Inflammatory macrophage (primary cell): Measurements from ENCODE around the gene CEP126.
A peak's percentile ranks its signal among the peaks of the same experiment; 100 is the strongest.
"Not testable (repeated sequence)": the region's sequence is repeated elsewhere in the genome, so short reads cannot be mapped to it uniquely, and the experiment has no call there.

Source experiments
- DNase-seq, 2 donors: peaks; one replicate each; pipeline ENCODE4 v3.0.0-alpha.2; 2020 to 2022

CEP126 gene

DNA sequence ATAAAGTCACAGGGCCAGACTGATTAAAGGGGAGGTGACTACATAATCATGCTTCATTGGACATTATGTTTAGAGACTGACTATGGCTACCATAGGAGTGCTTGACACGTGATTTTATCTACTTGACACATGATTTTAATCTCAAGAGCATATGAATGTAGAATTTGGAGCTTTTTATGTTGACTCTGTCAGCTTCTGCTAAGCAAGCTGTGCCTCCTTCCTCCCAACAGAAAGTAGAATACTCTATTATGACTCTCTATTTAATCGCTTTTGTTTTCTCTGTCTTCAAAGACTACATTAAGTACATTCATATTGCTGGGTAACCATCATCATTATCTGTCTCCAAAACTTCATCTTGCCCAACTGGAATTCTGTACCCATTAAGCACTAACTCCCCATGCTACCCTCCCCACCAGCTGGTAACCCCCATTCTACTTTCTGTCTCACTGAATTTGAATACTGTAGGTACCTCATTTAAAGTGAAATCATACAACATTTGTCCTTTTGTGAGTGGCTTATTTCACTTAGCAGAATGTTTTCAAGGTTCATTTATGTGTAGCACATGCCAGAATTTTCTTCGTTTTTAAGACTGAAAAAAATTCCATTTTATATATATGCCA, 26.2 kb downstream of the CEP126 start:
- DNase-seq: no peak

DNA sequence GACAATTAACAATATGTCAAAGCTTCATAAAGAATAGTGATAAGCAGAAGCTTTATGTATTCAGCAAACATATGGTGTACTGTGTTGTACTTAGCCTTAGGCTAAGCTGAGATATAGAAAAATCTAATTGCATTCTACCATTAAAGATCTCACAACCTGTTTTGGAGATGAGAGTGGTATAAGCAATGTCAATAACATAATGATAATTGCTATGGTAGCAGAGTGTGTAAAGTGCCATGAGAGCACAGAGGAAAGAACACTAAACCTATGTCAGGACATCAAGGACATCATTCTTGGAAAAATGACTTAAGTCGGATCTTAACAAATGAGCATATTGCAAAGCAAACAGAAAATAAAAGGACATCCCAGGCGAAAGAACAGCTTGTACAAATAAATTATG, 30.1 kb downstream of the CEP126 start:
- no peak for DNase-seq

DNA sequence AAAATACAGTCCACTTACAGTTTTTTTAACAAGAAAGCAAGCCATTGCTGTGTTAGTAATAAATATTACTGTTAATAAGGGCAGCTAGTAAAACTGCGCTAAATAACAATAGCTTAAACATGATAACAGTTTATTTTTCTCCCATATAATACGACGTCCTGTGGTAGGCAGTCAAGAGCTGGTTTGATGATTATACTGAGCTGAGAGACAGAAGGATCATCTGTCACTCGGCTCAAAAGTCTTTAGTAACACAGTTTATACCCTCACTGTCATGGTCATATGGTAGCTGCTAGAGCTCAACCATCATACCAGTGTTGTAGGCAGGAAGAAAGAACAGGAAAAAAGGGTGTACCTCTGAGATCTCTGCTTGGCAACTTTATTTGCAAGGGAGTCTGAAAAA, 30.6 kb downstream of the CEP126 start:
- no peak for DNase-seq

DNA sequence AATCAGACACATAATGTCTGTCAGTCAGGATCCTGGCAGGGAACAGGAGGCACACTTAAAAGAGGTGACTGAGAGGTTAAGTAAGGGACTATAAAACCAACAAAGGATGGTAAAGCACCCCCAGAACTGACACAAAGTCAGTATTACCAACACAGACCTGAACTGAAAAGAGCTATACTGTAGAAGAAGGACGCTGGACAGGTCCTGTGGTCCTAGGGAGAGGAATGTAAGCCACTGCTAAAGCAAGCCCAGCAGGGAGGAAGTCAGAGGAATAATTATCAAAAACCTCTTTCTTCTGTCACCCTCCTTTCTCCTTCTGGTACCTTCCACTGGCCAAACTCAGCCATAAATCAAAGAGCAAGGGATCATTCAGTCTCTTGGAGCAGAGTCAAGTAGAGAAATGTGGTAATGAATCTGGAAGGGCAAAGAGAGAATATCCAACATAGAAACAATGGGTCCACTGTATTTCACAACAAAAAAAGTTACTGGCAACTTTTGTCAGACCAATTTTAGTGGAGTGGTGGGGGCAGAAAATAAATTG, 34.9 kb downstream of the CEP126 start:
- DNase-seq: no peak

DNA sequence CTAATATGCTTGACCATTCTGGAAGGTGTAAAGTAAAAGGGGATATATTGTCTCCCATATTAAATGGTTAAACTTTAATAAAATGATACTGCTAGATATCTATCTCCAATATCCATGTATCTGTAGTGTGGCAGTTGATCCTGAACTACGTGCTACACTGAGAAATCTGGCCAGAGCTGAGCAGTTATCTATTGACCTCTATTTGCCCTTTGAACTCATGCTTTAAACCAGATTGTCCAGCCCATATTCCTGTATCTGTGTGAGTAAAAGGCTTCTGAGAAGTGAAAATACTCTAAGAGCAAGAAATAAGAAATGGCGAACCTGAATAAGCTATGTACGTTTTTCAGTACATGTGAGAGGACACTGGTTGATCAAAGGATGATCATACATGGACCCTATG, 40.5 kb downstream of the CEP126 start:
- DNase-seq: no peak

DNA sequence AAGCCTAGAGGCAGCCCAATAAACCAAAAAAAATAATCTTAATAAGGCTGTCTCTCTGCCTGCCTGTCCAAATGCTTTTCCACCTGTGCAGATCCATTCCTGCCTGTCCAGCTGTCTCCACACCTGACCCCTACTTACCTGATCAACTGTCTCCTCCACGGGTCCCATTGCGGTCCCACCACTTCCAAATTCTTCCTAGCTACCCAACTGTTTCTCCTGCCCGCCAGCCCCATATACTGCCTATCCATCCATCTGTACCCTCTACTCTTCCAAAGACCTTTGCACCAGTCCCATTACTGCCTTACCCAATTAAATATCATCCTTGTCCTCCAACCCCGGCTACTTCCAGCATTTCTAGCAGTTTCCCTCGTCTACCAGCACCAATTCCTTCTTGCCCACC, 40.9 kb downstream of the CEP126 start:
- no peak for DNase-seq

DNA sequence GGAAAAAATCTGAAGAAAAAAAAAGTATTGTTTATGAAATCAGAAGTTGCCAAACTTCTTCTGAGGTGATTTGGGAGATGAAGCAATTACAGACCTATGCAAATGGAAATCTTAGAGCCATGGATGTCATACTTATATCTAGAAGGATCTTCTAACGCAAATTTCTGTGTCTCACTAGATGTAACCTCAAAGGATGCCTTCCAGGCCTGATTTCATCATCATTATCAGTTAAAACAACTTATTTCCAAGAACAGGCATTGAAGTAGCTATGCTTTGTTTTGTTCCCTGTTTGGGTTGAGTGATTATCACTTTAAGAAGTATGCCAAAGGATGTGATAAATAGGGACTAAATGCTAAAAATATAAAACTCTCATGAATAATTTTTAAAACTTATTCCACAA, 45.4 kb downstream of the CEP126 start:
- DNase-seq: no peak

DNA sequence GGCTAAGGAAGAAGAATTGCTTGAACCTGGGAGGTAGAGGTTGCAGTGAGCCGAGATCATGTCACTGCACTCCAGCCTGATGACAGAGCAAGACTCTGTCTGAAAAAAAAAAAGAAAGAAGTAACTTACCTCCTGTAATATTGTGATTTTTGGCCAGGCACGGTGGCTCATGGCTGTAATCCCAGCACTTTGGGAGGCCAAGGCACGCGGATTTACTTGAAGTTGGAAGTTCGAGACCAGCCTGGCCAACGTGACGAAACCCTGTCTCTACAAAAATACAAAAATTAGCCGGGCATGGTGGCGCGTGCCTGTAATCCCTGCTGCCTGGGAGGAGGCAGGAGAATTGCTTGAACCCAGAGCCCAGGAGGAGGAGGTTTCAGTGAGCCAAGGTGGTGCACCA, 49.4 kb downstream of the CEP126 start:
- DNase-seq: not testable (repeated sequence)

DNA sequence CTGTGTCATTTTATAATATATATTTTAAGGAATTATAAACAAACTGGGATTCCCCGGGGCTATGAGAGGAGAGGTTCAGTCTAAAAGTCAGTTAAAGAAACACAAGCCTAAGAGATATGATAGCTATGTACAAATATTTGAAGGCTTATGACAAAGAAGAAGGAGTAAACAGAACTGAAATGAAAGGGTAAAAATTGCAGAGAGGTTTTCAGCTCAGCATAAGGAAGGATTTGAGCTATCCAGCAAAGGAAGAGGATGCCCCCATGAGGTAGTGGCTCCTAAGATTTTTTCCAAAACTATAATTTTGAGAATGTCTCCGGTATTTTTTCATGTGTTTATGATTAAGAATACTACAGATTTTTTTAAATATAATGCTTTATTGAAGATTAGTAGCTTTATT, 59.4 kb downstream of the CEP126 start:
- no peak for DNase-seq

DNA sequence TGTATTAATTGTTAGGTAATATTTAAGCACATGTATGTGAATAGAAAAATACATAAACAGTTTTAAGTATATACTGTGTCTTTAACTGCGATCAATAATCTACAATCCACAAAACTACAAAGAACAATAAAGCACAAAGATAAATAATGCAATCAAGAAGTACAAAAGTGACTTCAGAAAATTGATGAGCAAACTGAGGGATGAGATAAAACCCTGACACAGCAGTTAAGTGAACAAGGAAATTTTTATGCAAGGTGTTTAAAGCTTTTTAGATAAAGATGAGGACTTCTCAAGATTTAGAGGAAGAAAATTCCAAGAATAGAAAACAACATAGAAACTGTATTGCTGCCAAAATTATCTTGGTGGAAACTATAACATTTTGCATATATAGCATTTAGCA, 60.0 kb downstream of the CEP126 start:
- no peak for DNase-seq

DNA sequence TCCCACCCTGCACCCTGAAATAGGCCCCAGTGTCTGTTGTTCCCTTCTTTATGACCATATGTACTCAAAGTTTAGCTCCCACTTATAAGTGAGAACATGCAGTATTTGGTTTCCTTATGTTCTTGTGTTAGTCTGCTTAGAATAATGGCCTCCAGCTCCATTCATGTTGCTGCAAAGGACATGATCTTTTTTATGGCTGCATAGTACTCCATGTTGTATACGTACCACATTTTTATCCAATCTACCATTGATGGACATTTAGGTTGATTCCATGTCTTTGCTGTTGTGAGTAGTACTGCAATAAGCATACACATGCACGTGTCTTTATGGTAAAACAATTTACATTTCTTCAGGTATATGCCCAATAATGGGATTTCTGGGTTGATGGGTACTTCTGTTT, 60.9 kb downstream of the CEP126 start:
- no peak for DNase-seq

DNA sequence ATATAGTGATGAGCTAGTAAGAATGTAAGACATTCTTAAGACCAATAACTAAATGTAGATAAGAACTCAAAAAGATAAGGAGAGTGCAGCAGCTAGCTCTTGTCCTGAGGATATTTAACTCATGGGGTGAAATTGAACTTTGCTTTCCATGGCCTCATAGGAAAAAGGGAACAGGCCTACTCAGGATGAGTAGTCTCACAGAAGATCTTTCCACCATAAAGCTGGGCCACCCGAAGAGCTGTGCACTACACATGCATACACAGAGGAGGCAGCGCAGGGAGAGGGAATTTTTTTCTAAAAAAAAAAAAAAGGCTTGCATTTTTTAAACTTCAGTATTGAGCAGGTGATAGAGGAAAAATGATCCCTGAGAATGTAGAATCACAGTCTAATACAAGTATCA, 72.6 kb downstream of the CEP126 start:
- no peak for DNase-seq

DNA sequence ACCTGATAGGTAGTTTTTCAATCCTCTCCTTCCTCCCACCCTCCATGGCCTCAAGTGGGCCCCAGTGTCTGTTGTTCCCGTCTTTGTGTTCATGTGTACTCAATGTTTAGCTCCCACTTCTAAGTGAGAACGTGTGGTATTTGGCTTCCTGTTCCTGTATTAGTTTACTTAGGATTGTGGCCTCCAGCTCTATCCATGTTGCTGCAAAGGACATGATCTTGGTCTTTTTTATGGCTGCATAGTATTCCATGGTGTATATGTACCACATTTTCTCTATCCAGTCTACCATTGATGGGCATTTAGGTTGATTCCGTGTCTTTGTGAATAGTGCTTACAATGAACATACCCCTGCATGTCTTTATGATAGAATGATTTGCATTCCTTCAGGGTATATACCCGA, 78.4 kb downstream of the CEP126 start:
- no peak for DNase-seq

DNA sequence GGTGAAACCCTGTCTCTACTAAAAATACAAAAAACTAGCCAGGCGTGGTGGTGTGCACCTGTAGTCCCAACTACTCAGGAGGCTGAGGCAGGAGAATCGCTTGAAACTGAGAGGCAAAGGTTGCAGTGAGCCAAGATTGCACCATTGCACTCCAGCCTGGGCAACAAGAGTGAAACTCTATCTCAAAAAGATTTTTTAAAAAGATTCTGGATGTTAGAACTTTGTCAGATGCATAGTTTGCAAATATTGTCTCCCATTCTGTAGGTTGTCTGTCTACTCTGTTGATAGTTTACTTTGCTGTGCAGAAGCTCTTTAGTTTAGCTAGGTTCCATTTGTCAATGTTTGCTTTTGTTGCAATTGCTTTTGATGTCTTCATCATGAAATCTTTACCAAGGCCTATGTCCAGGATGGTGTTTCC, 79.3 kb downstream of the CEP126 start:
- not testable (repeated sequence) for DNase-seq

DNA sequence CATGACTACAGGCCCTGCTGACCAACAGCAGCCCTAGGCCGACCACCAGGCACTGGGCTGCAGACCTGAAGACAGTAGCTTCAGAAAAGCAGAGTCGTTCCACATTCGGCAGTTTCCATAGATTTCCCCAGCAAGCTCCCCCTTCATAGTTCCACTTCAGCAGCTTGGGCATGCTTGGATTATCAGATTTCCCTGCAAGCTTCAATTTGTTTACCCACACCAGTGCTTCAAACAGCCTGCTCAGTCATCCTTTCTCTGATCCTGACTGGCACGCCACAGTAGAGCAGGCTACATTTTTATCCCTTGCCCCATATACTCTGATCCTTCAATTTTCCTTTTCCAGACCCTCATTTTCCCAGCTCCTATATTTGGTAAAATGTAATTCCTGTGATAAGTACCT, 81.3 kb downstream of the CEP126 start:
- DNase-seq: no peak

DNA sequence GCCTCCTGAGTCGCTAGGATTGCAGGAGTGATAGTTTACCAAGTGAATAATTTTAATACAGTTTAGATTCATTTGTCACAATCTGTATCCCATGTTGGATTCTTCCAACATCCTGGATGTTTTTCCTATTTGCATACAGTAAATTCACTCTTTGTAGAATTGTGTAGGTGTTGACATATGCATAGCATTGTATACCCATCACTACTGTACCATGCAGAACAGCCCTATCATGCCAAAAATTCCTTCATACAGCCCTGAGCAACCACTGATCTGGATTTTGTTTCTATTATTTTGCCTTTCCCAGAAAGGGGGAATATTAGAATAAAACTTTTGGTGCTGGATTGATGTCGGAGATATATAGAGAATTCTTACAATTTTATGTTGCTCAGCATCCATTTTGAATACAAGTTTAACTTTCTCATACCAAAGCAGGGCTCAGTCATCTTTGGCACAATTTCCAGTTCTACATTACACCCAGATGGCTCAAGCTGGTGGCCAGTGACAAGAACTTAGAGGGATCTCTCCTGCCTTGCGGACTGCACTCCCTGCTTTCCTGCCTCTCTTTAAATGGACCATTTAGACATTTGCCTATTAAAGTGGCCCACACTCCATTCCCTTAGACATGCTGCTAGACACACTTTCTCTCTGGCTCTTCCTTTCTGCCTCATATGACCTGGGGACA, 87.0 kb downstream of the CEP126 start:
- no peak for DNase-seq

DNA sequence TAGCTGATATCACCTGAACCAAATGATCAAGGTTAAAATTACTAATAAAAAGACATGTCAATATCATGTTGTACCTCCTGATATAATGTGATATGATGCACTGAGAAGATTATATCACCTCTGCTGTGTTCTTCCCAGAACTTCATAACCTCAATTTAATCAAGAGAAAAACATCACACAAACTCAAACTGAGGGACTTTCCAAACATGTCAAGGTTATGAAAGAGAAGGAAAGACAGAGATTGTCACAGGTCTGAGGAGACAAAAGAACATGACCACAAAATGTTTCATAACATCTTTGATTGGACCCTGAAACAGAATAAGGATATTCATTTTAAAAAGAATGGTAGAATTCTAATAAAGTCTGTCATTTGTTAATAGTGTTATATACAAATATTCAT, 89.4 kb downstream of the CEP126 start:
- DNase-seq: no peak

DNA sequence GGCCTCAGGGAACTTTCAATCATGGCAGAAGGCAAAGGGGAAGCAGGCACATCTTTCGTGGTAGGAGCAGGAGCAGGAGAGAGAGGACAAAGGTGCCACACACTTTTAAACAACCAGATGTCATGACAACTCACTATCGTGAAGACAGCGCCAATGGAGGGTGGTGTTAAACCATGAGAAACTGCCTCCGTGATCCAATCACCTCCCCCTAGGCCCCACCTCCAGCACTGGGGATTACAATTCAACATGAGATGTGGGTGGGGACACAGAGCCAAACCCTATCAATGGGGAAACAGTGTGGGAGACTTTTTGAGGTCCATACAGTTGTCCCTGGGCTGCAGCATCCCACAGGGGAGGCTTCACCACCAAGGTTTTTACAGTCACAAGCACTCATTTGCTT, 90.5 kb downstream of the CEP126 start:
- no peak for DNase-seq

DNA sequence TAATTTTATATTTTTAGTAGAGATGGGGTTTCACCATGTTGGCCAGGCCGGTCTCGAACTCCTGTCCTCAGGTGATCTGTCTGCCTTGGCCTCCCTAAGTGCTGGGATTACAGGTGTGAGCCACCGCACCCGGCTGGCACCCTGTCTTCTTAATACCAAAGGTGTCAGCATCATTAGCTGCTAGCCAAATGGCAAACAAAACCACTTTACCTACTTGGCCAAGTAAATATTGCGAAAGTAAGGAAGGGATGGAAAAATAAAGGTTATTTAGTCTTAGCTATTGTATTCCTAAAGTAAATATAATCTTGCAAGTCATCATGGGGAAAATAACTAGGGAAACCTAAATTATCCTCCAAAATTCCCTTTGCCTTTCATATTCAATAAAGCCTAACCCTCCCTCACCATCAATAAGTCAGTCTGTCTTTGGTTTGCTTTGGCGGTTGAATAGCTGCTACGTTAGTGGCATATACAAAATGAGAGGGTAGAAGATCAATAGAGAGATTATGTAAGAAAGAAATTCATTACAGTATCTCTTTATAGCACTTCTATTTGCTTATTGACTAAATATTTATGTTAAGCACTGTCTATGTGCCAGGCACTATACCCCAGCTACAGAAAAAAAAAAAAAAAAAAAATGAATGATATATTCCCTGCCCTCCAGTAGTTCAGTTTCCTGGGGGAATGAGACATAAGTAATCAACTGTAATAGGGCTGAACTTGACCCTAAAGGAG, 92.2 kb downstream of the CEP126 start:
- no peak for DNase-seq

DNA sequence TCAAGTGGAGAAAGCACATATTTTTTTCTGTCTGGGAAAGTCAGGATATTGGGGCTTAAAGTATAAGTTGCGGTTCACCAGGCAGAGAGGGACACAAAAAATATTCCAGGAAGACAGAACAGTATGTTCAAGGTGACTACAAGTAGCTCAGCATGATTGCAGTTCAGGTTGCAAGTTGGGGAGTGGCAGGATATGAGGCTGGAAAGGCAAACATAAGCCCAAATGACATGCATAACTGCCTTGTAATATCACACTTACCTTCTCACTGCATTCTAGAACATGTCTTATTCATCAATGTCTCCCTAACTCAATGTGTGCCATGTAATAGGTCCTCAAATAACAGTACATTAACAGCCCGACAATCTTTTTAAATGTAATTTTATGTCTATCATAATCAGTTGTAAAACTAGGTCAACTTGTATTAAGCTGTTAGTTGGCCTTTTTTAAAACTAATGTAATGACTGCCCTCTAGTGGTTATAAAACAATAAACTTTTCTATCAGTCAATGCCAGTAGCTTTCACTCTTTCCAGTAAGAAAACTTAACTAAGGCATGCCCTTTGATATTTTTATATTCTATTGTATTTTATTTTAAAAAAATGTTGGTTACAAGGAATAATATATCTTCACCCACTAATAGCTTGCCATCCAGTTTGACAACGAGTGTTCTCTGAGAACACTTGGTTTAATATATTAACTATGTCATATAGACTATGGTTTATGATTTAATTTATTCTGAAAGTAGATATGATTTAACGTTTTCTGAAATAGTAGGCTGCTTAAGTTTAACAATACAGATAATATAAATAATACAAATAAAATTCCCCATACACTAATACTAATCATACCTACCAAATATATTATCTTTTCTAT, 93.0 kb downstream of the CEP126 start:
- peak; percentile 6 to 49 for DNase-seq

DNA sequence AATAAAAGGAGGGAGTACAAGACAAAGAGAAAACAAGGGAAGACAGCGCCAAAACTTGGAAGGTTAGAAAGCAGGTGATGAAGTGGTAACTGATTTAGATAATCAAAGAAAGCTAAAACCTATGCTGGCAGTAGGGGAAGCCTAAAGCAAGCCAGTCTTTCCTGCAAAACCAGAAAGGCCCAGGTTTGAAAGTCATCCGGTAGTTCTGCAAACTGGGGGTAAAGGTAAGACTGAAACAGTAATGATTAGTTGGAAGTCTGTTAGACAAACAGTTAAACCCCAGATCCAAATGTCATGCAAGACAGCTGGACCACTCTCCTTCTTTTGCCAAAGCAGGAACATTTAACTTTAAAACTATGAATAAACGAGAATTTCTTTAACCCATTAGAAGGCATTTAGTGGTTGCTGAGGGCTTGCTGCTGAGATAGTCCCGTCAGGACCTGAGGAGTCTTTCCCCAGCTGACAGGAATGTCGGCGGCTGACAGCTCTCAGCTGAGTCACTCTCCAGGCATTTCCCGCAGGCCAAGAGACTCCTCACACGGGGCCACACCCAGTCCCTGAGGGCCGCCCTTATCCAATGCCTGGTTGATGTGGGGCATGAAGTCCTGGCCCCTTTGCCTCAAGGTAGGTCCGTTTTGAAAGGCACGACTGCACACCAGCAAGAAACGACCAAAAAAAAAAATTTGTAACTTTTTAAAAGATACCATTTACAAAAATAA, 96.1 kb downstream of the CEP126 start:
- no peak for DNase-seq

DNA sequence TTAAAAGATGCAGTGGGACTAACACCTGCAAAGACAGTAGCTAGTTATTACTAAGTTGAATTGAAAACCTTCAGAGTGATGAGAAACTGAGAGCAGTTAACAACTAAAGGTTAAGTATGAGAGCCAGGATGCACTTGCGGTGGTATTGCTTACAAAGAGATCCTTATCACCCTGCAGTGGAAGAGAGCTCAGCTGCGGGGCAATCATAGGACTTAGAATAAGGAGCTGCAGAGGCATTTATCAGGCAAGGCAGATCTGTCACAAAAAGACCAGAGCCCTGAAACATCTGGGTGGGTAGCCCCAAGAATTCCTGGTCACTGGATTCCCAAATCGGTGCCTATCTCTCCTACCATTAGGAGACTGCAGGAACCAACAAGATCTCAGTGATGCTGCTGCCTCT, 98.1 kb downstream of the CEP126 start:
- DNase-seq: no peak
